H9 (cell line): Measurements from ENCODE around the gene IGFBP4. TPM values are rescaled to one million over a fixed set of nuclear protein-coding genes. Genes with fewer than 3 reads are reported as not detected.

Source experiments
- DNase-seq: peaks from one replicate; pipeline ENCODE4 v3.0.0-alpha.2; 2017
- H2AFZ ChIP-seq: one replicate; pipeline ENCODE4 v1.6.1; 2013; ENCODE audit warnings: mild to moderate bottlenecking, low read length, control low read depth, moderate library complexity
- H2AK5ac ChIP-seq: 2 replicates; pipeline ENCODE4 v1.6.1; 2013; ENCODE audit warnings: low read length, control low read depth, mixed read lengths; ENCODE audit not compliant: insufficient read length
- H2BK120ac ChIP-seq: one replicate; pipeline ENCODE4 v1.6.1; 2013; ENCODE audit warnings: low read depth, mild to moderate bottlenecking, low read length, control low read depth, inconsistent platforms; ENCODE audit not compliant: poor library complexity, severe bottlenecking
- H2BK12ac ChIP-seq: 2 replicates; pipeline ENCODE4 v1.6.1; 2013; ENCODE audit warnings: low read length, control low read depth, mixed read lengths, low read depth; ENCODE audit not compliant: insufficient read length
- H2BK15ac ChIP-seq: 2 replicates; pipeline ENCODE4 v1.6.1; 2013; ENCODE audit warnings: low read depth, low read length, control low read depth
- H2BK20ac ChIP-seq: one replicate; pipeline ENCODE4 v1.6.1; 2013; ENCODE audit warnings: low read depth, mild to moderate bottlenecking, low read length, control low read depth, inconsistent platforms; ENCODE audit not compliant: poor library complexity, severe bottlenecking
- H2BK5ac ChIP-seq: 2 replicates; pipeline ENCODE4 v1.6.1; 2013; ENCODE audit warnings: low read length, control low read depth, mixed read lengths; ENCODE audit not compliant: insufficient read length
- H3K14ac ChIP-seq: 2 replicates; pipeline ENCODE4 v1.6.1; 2013; ENCODE audit warnings: low read length, control low read depth; ENCODE audit not compliant: insufficient read depth
- H3K18ac ChIP-seq: 2 replicates; pipeline ENCODE4 v1.6.1; 2013; ENCODE audit warnings: low read depth, mild to moderate bottlenecking, mixed read lengths, low read length, control low read depth; ENCODE audit not compliant: insufficient read length
- H3K23ac ChIP-seq: 2 replicates; pipeline ENCODE4 v1.6.1; 2013; ENCODE audit warnings: low read length, control low read depth, mixed read lengths, low read depth; ENCODE audit not compliant: insufficient read length
- H3K23me2 ChIP-seq: 2 replicates; pipeline ENCODE4 v1.6.1; 2013; ENCODE audit warnings: low read depth, mild to moderate bottlenecking, mixed read lengths, low read length, control low read depth; ENCODE audit not compliant: insufficient read length, poor library complexity, severe bottlenecking
- H3K27ac ChIP-seq: 2 replicates; pipeline ENCODE4 v1.5.1; 2013; ENCODE audit warnings: low read length, control low read depth, mixed read lengths, low read depth; ENCODE audit not compliant: insufficient read length
- H3K27me3 ChIP-seq: 2 replicates; pipeline ENCODE4 v1.6.1; 2013; ENCODE audit warnings: low read length, control low read depth, inconsistent platforms; ENCODE audit not compliant: insufficient read depth
- H3K4ac ChIP-seq: 2 replicates; pipeline ENCODE4 v1.6.1; 2013; ENCODE audit warnings: low read depth, mild to moderate bottlenecking, control low read depth, inconsistent platforms, low read length, moderate library complexity
- H3K4me1 ChIP-seq: 2 replicates; pipeline ENCODE4 v1.6.1; 2013; ENCODE audit warnings: low read length, control low read depth, inconsistent platforms; ENCODE audit not compliant: insufficient read depth
- H3K4me2 ChIP-seq: 2 replicates; pipeline ENCODE4 v1.6.1; 2013; ENCODE audit warnings: low read length, control low read depth, mixed read lengths; ENCODE audit not compliant: insufficient read length, insufficient read depth
- H3K56ac ChIP-seq: 2 replicates; pipeline ENCODE4 v1.6.1; 2013; ENCODE audit warnings: low read depth, mild to moderate bottlenecking, mixed read lengths, low read length, control low read depth; ENCODE audit not compliant: insufficient read length
- H3K79me1 ChIP-seq: 2 replicates; pipeline ENCODE4 v1.6.1; 2013; ENCODE audit warnings: low read depth, mild to moderate bottlenecking, moderate library complexity, low read length, control low read depth, inconsistent platforms; ENCODE audit not compliant: insufficient read depth, poor library complexity, severe bottlenecking
- H3K79me2 ChIP-seq: 2 replicates; pipeline ENCODE4 v1.6.1; 2013; ENCODE audit warnings: low read length, control low read depth, inconsistent platforms; ENCODE audit not compliant: insufficient read depth
- H3K9ac ChIP-seq: 2 replicates; pipeline ENCODE4 v1.6.1; 2013; ENCODE audit warnings: low read length, control low read depth, mixed read lengths; ENCODE audit not compliant: insufficient read length; ENCODE audit errors: extremely low read depth
- H3K9me3 ChIP-seq: one replicate; pipeline ENCODE4 v1.6.1; 2013; ENCODE audit warnings: low read depth, low read length, inconsistent platforms; ENCODE audit not compliant: control insufficient read depth
- H3T11ph ChIP-seq: one replicate; pipeline ENCODE4 v1.6.1; 2013; ENCODE audit warnings: mild to moderate bottlenecking, low read length, control low read depth, inconsistent platforms
- H4K20me1 ChIP-seq: one replicate; pipeline ENCODE4 v1.6.1; 2013; ENCODE audit not compliant: control insufficient read depth, insufficient read length, insufficient read depth
- H4K5ac ChIP-seq: 2 replicates; pipeline ENCODE4 v1.6.1; 2013; ENCODE audit warnings: low read depth, mild to moderate bottlenecking, mixed read lengths, low read length, control low read depth; ENCODE audit not compliant: insufficient read length
- H4K8ac ChIP-seq: replicated peaks from 2 replicates; pipeline ENCODE4 v1.6.1; 2013; ENCODE audit warnings: low read length, control low read depth, mixed read lengths, low read depth; ENCODE audit not compliant: insufficient read length
- H4K91ac ChIP-seq: 2 replicates; pipeline ENCODE4 v1.6.1; 2013; ENCODE audit warnings: low read depth, mild to moderate bottlenecking, moderate library complexity, mixed read lengths, low read length, control low read depth; ENCODE audit not compliant: insufficient read length
- H3K27ac Mint-ChIP-seq, 3 experiments: 2 replicates in 2 of 3; 3 replicates in 1 of 3; pipeline ENCODE4 v1.8.0; 2020 to 2021; ENCODE audit warnings: mixed read lengths in 3 of 3, mild to moderate bottlenecking in 1 of 3, moderate library complexity in 1 of 3
- H3K27me3 Mint-ChIP-seq: 2 replicates; pipeline ENCODE4 v1.8.0; 2021; ENCODE audit warnings: low read depth, mild to moderate bottlenecking, moderate library complexity, mixed read lengths
- H3K36me3 Mint-ChIP-seq, 3 experiments: 2 replicates in 2 of 3; 3 replicates in 1 of 3; pipeline ENCODE4 v1.8.0; 2020 to 2021; ENCODE audit warnings: low read depth in 3 of 3, mixed read lengths in 3 of 3; ENCODE audit not compliant: insufficient read depth in 1 of 3
- H3K4me1 Mint-ChIP-seq, 2 experiments: 2 replicates each; pipeline ENCODE4 v1.8.0; 2020; ENCODE audit warnings: mixed read lengths in 2 of 2
- H3K4me3 Mint-ChIP-seq, 2 experiments: 2 replicates in 1 of 2; 3 replicates in 1 of 2; pipeline ENCODE4 v1.8.0; 2020 to 2021; ENCODE audit warnings: mild to moderate bottlenecking in 2 of 2, mixed read lengths in 2 of 2, moderate library complexity in 1 of 2
- H3K9me3 Mint-ChIP-seq, 2 experiments: 2 replicates in 1 of 2; 3 replicates in 1 of 2; pipeline ENCODE4 v1.8.0; 2020; ENCODE audit warnings: mild to moderate bottlenecking in 2 of 2, mixed read lengths in 2 of 2, moderate library complexity in 1 of 2
- WGBS: extraction: QIAGEN DNeasy Blood & Tissue Kit; methylation state at CpG from one replicate; pipeline ENCODE4 v1.1.7; 2013; ENCODE audit warnings: missing lambda C conversion rate, low lambda C conversion rate, mixed read lengths; ENCODE audit not compliant: insufficient read length; ENCODE audit errors: extremely low coverage; 5-methylcytosine and 5-hydroxymethylcytosine counted together
- total RNA-seq: library from RNA; stranded (reverse); gene quantifications from 2 replicates; pipeline ENCODE4 v1.2.1, GENCODE V29; 2021
- TF ChIP-seq, protein P1 (sequence below): fragments of 200-600 bp; sonication (generic); conservative IDR thresholded peaks from 3 replicates; pipeline ENCODE4 v1.8.0; 2021; ENCODE audit warnings: antibody characterized with exemption, mild to moderate bottlenecking

IGFBP4 gene
- total RNA-seq, 1 experiment from 2014 or later = 49.9 TPM

DNA sequence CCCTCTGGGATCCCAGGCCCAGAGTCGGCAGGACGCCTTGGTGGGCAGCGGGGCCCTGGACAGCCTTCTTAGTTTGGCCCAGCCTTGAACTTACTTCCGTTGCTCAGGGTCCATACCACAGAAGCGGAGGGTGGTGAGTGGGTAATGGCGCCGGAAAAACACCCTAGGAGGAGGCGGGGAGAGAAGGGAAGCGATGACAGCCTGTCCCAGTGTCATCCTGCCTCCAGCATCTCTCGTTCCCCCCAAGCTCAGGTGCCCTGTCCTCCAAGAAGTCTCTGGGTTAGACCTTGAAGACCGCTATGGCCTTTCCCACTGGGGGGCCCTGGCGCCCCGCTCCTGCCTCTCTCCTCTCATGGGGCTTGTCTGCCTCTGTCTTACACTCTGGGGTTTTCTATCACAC lies 35.2 kb downstream of the IGFBP4 start:
- no peak overlapping the region for H3K27ac ChIP-seq
- H3K27me3 ChIP-seq = no peaks in the 10 kb centered on the region
- no peak overlapping the region for H4K8ac ChIP-seq
- WGBS = no CpG with 5 or more reads among the region's 13 CpGs
- Mint-ChIP-seq H3K4me1 (peaks cover 26 to 30% of the 10 kb centered on the region in 2 experiments), H3K9me3 (no peaks in the 10 kb centered on the region), H3K4me3 (no peak overlapping the region), H3K27ac (peak overlapping the region in 1 of 3 experiments; percentile 54; a peak in 1 of 7 replicates), H3K27me3 (peaks cover 13% of the 10 kb centered on the region), H3K36me3 (no peaks in the 10 kb centered on the region)
- no peak overlapping the region for H4K91ac ChIP-seq
- H2AFZ ChIP-seq = no peak overlapping the region
- no peak overlapping the region for H2BK15ac ChIP-seq
- no peak overlapping the region for H3K4me2 ChIP-seq
- H3K79me1 ChIP-seq = no peaks in the 10 kb centered on the region
- H2BK12ac ChIP-seq = no peak overlapping the region
- no peak overlapping the region for H2AK5ac ChIP-seq
- no peak overlapping the region for H2BK20ac ChIP-seq
- no peaks in the 10 kb centered on the region for H3K23me2 ChIP-seq
- H3K4ac ChIP-seq = no peak overlapping the region
- no peak overlapping the region for H3K56ac ChIP-seq
- DNase-seq = no peak
- H4K5ac ChIP-seq = no peak overlapping the region
- no peak overlapping the region for H3K9ac ChIP-seq
- H3K79me2 ChIP-seq = no peaks in the 10 kb centered on the region
- no peak overlapping the region for H2BK5ac ChIP-seq
- H3K23ac ChIP-seq = no peak overlapping the region
- no peak overlapping the region for H3K14ac ChIP-seq
- no peaks in the 10 kb centered on the region for H3K9me3 ChIP-seq
- H3T11ph ChIP-seq = no peak overlapping the region
- H4K20me1 ChIP-seq = no peaks in the 10 kb centered on the region
- no peak overlapping the region for H2BK120ac ChIP-seq
- peaks cover 6% of the 10 kb centered on the region for H3K4me1 ChIP-seq
- H3K18ac ChIP-seq = no peak overlapping the region
- TF ChIP-seq, protein P1, sequence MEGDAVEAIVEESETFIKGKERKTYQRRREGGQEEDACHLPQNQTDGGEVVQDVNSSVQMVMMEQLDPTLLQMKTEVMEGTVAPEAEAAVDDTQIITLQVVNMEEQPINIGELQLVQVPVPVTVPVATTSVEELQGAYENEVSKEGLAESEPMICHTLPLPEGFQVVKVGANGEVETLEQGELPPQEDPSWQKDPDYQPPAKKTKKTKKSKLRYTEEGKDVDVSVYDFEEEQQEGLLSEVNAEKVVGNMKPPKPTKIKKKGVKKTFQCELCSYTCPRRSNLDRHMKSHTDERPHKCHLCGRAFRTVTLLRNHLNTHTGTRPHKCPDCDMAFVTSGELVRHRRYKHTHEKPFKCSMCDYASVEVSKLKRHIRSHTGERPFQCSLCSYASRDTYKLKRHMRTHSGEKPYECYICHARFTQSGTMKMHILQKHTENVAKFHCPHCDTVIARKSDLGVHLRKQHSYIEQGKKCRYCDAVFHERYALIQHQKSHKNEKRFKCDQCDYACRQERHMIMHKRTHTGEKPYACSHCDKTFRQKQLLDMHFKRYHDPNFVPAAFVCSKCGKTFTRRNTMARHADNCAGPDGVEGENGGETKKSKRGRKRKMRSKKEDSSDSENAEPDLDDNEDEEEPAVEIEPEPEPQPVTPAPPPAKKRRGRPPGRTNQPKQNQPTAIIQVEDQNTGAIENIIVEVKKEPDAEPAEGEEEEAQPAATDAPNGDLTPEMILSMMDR = no peak
